NCI-H2227 treated with DMSO at 0.1 percent for 48 hours (cell line): ENCODE measurements around the gene OSM.
"Not testable (repeated sequence)": the region's sequence is repeated elsewhere in the genome, so short reads cannot be mapped to it uniquely, and the experiment has no call there.

Source experiments
- DNase-seq: peaks from one replicate; lab custom pipeline; 2025; lab: John Stamatoyannopoulos, UW

The OSM gene

GRCh38 chr22:30225220-30225927 is 41.3 kb downstream of the OSM start:
- no peak for DNase-seq

- DNase-seq: no peak
Observed at GRCh38 chr22:30224161-30224857, 42.3 kb downstream of the OSM start.

GRCh38 chr22:30223303-30223702 is 43.3 kb downstream of the OSM start:
- DNase-seq: no peak

GRCh38 chr22:30222321-30222720 is 44.3 kb downstream of the OSM start:
- DNase-seq: no peak

- DNase-seq: no peak
Observed at GRCh38 chr22:30221121-30221992, 45.3 kb downstream of the OSM start.

GRCh38 chr22:30220338-30221012 is 46.2 kb downstream of the OSM start:
- DNase-seq: no peak

GRCh38 chr22:30219668-30220278 is 46.9 kb downstream of the OSM start:
- DNase-seq: no peak

- DNase-seq: no peak
Observed at GRCh38 chr22:30219049-30219654, 47.5 kb downstream of the OSM start.

GRCh38 chr22:30217698-30218560 is 48.7 kb downstream of the OSM start:
- DNase-seq: no peak

- no peak for DNase-seq
Observed at GRCh38 chr22:30216710-30217109, 49.9 kb downstream of the OSM start.

- DNase-seq: not testable (repeated sequence)
Observed at GRCh38 chr22:30216272-30216671, 50.4 kb downstream of the OSM start.

GRCh38 chr22:30214703-30215407 is 51.8 kb downstream of the OSM start:
- DNase-seq: no peak

- DNase-seq: no peak
Observed at GRCh38 chr22:30212996-30213441, 53.6 kb downstream of the OSM start.
